NCI-H2196 (cell line): Measurements from ENCODE around the gene PCGF5.
"Not testable (repeated sequence)": the region's sequence is repeated elsewhere in the genome, so short reads cannot be mapped to it uniquely, and the experiment has no call there.

Experiments
- DNase-seq: peaks from one replicate; lab custom pipeline; 2025; ENCODE audit not compliant: unreplicated experiment; lab: John Stamatoyannopoulos, UW

The PCGF5 gene

DNA sequence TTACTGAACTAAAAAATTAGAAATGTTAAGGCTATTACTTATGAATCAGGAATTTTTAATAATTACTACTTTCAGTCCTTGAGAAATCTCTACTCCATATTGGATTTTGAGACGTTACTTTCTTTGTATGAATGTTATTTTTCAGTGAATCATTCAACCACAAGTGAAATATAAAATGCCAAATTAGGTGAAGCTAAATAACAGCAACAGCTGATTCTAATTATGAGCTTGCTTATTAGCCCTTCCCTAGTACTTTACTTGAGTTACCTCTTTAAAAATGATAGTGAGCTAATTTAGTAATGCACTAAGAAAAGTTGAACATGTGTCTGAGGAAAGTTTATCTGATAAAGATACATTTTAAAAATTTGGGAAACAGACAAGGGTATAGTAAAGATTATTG is 51.4 kb downstream of the PCGF5 start:
- no peak for DNase-seq

- no peak for DNase-seq
These were observed 64.1 kb downstream of the PCGF5 start for GRCh38 chr10:91284486-91285090.

- DNase-seq, result no peak
These were observed 66.1 kb downstream of the PCGF5 start for GRCh38 chr10:91286572-91286971.

- DNase-seq, result no peak
These were observed 66.8 kb downstream of the PCGF5 start for GRCh38 chr10:91287276-91287675.

GRCh38 chr10:91287912-91288311 is 67.4 kb downstream of the PCGF5 start:
- no peak for DNase-seq

DNA sequence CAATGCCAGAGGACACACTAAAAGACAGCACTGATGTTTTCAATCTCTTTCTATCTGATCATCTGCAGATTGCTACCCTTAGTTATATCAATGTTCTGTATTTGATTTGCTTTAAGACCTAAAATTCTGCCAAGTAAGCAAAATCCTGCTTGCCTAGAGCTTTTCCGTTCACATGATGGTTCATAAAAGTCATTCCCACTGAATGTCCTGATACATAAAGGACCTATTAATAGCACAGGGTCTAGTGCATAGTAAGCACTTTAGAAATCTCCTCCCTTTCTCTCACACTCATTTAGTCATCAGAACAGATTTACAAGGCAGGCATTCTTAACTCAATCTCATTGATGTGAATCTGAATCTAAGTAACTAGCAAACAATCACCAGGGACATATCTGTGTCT is 68.8 kb downstream of the PCGF5 start:
- no peak for DNase-seq

- no peak for DNase-seq
These were observed 70.1 kb downstream of the PCGF5 start for GRCh38 chr10:91290607-91291006.

DNA sequence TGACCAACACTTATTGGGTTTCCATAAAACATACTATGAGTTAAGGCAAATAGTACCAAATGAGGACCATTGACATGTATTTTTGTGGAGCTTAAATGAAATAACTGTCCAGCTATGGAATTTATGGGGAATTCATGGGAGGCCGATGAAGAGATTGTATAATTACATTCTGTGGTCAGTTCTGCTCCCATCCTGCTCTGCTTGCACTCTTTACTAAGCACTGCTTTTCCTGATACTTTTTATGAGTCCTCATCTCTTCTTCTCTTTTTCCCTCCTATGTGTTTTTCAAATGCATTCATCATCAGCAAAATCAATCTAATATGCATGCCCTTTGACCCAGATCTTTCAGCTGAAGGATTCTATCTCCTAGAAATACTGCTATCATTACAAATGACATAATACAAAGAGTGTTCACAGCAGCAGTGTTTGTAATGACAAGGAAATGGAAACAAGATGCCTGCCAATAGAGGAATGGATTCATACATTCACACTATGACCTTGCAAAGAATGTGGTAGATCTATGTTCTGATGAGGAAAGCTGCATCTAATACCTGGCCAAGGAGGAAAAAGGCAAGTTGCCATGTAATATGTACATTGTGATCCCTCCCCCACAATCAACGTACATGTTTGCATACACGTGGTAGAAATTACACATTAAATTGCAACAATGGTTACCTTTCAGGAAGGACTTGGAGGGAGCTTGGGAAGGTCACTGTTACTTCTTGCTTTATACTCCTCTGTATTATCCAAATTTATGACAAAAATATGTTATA is 73.9 kb downstream of the PCGF5 start:
- no peak for DNase-seq

DNA sequence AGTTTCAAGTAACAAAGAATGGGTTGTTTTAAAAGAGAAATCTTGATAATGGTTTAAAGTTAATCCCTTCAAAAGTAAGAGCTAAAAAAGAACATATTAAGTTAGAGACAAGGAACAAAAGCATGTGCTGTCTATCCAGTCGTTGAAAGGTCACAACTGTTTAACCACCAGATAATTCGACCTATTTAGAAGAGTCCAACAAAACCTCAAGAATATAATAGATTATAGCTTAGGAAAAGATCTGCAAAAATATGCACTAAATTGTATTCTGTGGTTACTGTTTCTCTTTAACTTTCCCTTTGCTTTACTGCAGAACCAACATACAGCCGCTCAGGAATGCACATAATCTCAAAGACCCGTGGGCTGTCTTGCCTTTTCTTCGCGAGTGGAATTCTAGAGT is 74.9 kb downstream of the PCGF5 start:
- DNase-seq, result no peak

- DNase-seq, result no peak
These were observed 76.0 kb downstream of the PCGF5 start for GRCh38 chr10:91296471-91296870.

GRCh38 chr10:91298224-91298871 is 77.9 kb downstream of the PCGF5 start:
- peak; percentile 58 for DNase-seq

GRCh38 chr10:91299999-91300575 is 79.6 kb downstream of the PCGF5 start:
- DNase-seq, result no peak

GRCh38 chr10:91302946-91303345 is 82.5 kb downstream of the PCGF5 start:
- DNase-seq, result not testable (repeated sequence)

- not testable (repeated sequence) for DNase-seq
These were observed 85.5 kb downstream of the PCGF5 start for GRCh38 chr10:91305979-91306378.

- no peak for DNase-seq
These were observed 87.0 kb downstream of the PCGF5 start for GRCh38 chr10:91307489-91307888.

- no peak for DNase-seq
These were observed 89.2 kb downstream of the PCGF5 start for GRCh38 chr10:91309711-91310110.

DNA sequence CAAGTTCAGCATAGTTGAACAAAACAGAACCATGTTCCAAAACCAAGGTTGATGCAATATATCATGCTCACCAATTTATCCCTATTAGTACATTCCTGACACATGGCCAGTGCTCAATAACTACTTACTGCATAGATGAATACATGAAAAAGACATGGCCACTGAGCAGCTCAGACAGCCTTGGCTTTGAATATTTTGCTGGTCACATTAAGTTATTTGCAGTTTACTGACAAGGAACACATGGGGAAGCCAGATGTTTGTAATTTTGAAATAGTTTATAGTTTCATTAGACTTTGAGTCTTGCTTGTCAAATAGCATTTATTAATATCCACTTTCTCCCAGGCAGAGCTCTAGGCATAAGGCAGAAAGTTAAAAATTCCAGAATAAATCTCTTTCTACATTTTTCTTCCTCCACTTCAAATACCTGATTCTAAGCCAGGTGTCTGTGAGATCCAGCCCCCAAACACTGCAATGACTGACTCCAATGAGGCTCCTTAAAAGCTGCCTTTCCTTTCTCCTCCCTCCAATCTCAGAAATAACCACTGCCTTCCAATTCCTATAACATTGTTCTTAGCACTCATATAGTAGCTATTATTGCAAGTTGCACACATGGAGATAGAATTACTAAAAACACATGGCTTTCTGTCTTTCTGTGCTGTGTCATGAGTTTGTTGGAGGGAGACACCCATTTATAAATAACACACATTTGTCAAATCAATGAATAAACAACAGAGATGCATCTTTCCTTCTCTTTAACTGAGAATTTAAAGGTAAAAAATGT is 91.3 kb downstream of the PCGF5 start:
- DNase-seq, result no peak

GRCh38 chr10:91312382-91312733 is 91.9 kb downstream of the PCGF5 start:
- DNase-seq, result no peak

GRCh38 chr10:91313796-91314485 is 93.5 kb downstream of the PCGF5 start:
- DNase-seq, result no peak

DNA sequence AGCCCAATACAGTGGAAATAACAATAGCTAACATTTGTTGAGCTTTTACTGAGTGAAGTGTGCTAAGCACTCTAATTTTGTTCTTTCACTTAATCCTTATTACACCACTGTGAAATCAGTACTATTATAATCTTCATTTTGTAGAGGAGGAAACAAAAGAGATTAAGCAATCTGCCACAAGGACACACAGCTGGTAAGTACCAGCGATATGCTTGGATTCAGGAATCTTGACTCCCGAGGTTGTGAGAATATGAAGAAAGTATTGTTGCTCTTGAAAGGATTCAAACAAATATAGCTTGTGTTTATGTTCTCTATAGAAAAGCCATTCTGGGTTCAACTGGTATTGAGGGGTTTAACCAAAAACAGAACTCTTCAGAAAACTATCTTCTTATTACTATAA is 96.0 kb downstream of the PCGF5 start:
- no peak for DNase-seq

DNA sequence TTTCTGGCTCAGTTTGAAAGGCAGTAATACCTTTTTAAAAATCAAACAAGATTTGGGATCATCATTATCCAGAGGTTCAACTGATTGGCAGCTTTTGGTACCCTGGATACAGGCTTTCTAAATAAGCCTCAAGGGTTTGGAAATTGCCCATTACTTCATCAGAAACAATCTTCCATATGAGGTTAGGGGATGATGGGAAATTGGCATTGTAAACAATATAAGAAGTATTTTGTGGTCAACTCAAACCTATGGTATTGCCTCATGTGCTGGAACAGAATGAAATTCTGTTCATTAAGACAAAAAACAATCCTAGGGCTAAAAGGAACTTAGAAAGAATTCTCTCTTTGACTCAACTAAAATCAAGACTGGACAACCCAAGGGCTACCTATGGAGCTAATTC is 97.1 kb downstream of the PCGF5 start:
- no peak for DNase-seq
